H9 (cell line): ENCODE data around the gene SVOP. TPM values are rescaled to one million over a fixed set of nuclear protein-coding genes. Genes with fewer than 3 reads are reported as not detected.

ENCODE experiments used
- DNase-seq: peaks from one replicate; pipeline ENCODE4 v3.0.0-alpha.2; 2017
- H2AFZ ChIP-seq: one replicate; pipeline ENCODE4 v1.6.1; 2013; ENCODE audit warnings: mild to moderate bottlenecking, low read length, control low read depth, moderate library complexity
- H2AK5ac ChIP-seq: 2 replicates; pipeline ENCODE4 v1.6.1; 2013; ENCODE audit warnings: low read length, control low read depth, mixed read lengths; ENCODE audit not compliant: insufficient read length
- H2BK120ac ChIP-seq: one replicate; pipeline ENCODE4 v1.6.1; 2013; ENCODE audit warnings: low read depth, mild to moderate bottlenecking, low read length, control low read depth, inconsistent platforms; ENCODE audit not compliant: poor library complexity, severe bottlenecking
- H2BK12ac ChIP-seq: 2 replicates; pipeline ENCODE4 v1.6.1; 2013; ENCODE audit warnings: low read length, control low read depth, mixed read lengths, low read depth; ENCODE audit not compliant: insufficient read length
- H2BK15ac ChIP-seq: 2 replicates; pipeline ENCODE4 v1.6.1; 2013; ENCODE audit warnings: low read depth, low read length, control low read depth
- H2BK20ac ChIP-seq: one replicate; pipeline ENCODE4 v1.6.1; 2013; ENCODE audit warnings: low read depth, mild to moderate bottlenecking, low read length, control low read depth, inconsistent platforms; ENCODE audit not compliant: poor library complexity, severe bottlenecking
- H2BK5ac ChIP-seq: 2 replicates; pipeline ENCODE4 v1.6.1; 2013; ENCODE audit warnings: low read length, control low read depth, mixed read lengths; ENCODE audit not compliant: insufficient read length
- H3K14ac ChIP-seq: 2 replicates; pipeline ENCODE4 v1.6.1; 2013; ENCODE audit warnings: low read length, control low read depth; ENCODE audit not compliant: insufficient read depth
- H3K18ac ChIP-seq: 2 replicates; pipeline ENCODE4 v1.6.1; 2013; ENCODE audit warnings: low read depth, mild to moderate bottlenecking, mixed read lengths, low read length, control low read depth; ENCODE audit not compliant: insufficient read length
- H3K23ac ChIP-seq: 2 replicates; pipeline ENCODE4 v1.6.1; 2013; ENCODE audit warnings: low read length, control low read depth, mixed read lengths, low read depth; ENCODE audit not compliant: insufficient read length
- H3K23me2 ChIP-seq: 2 replicates; pipeline ENCODE4 v1.6.1; 2013; ENCODE audit warnings: low read depth, mild to moderate bottlenecking, mixed read lengths, low read length, control low read depth; ENCODE audit not compliant: insufficient read length, poor library complexity, severe bottlenecking
- H3K27ac ChIP-seq: 2 replicates; pipeline ENCODE4 v1.5.1; 2013; ENCODE audit warnings: low read length, control low read depth, mixed read lengths, low read depth; ENCODE audit not compliant: insufficient read length
- H3K27me3 ChIP-seq: 2 replicates; pipeline ENCODE4 v1.6.1; 2013; ENCODE audit warnings: low read length, control low read depth, inconsistent platforms; ENCODE audit not compliant: insufficient read depth
- H3K4ac ChIP-seq: 2 replicates; pipeline ENCODE4 v1.6.1; 2013; ENCODE audit warnings: low read depth, mild to moderate bottlenecking, control low read depth, inconsistent platforms, low read length, moderate library complexity
- H3K4me1 ChIP-seq: 2 replicates; pipeline ENCODE4 v1.6.1; 2013; ENCODE audit warnings: low read length, control low read depth, inconsistent platforms; ENCODE audit not compliant: insufficient read depth
- H3K4me2 ChIP-seq: 2 replicates; pipeline ENCODE4 v1.6.1; 2013; ENCODE audit warnings: low read length, control low read depth, mixed read lengths; ENCODE audit not compliant: insufficient read length, insufficient read depth
- H3K56ac ChIP-seq: 2 replicates; pipeline ENCODE4 v1.6.1; 2013; ENCODE audit warnings: low read depth, mild to moderate bottlenecking, mixed read lengths, low read length, control low read depth; ENCODE audit not compliant: insufficient read length
- H3K79me1 ChIP-seq: 2 replicates; pipeline ENCODE4 v1.6.1; 2013; ENCODE audit warnings: low read depth, mild to moderate bottlenecking, moderate library complexity, low read length, control low read depth, inconsistent platforms; ENCODE audit not compliant: insufficient read depth, poor library complexity, severe bottlenecking
- H3K79me2 ChIP-seq: 2 replicates; pipeline ENCODE4 v1.6.1; 2013; ENCODE audit warnings: low read length, control low read depth, inconsistent platforms; ENCODE audit not compliant: insufficient read depth
- H3K9ac ChIP-seq: 2 replicates; pipeline ENCODE4 v1.6.1; 2013; ENCODE audit warnings: low read length, control low read depth, mixed read lengths; ENCODE audit not compliant: insufficient read length; ENCODE audit errors: extremely low read depth
- H3K9me3 ChIP-seq: one replicate; pipeline ENCODE4 v1.6.1; 2013; ENCODE audit warnings: low read depth, low read length, inconsistent platforms; ENCODE audit not compliant: control insufficient read depth
- H3T11ph ChIP-seq: one replicate; pipeline ENCODE4 v1.6.1; 2013; ENCODE audit warnings: mild to moderate bottlenecking, low read length, control low read depth, inconsistent platforms
- H4K20me1 ChIP-seq: one replicate; pipeline ENCODE4 v1.6.1; 2013; ENCODE audit not compliant: control insufficient read depth, insufficient read length, insufficient read depth
- H4K5ac ChIP-seq: 2 replicates; pipeline ENCODE4 v1.6.1; 2013; ENCODE audit warnings: low read depth, mild to moderate bottlenecking, mixed read lengths, low read length, control low read depth; ENCODE audit not compliant: insufficient read length
- H4K8ac ChIP-seq: replicated peaks from 2 replicates; pipeline ENCODE4 v1.6.1; 2013; ENCODE audit warnings: low read length, control low read depth, mixed read lengths, low read depth; ENCODE audit not compliant: insufficient read length
- H4K91ac ChIP-seq: 2 replicates; pipeline ENCODE4 v1.6.1; 2013; ENCODE audit warnings: low read depth, mild to moderate bottlenecking, moderate library complexity, mixed read lengths, low read length, control low read depth; ENCODE audit not compliant: insufficient read length
- H3K27ac Mint-ChIP-seq, 3 experiments: 2 replicates in 2 of 3; 3 replicates in 1 of 3; pipeline ENCODE4 v1.8.0; 2020 to 2021; ENCODE audit warnings: mixed read lengths in 3 of 3, mild to moderate bottlenecking in 1 of 3, moderate library complexity in 1 of 3
- H3K27me3 Mint-ChIP-seq: 2 replicates; pipeline ENCODE4 v1.8.0; 2021; ENCODE audit warnings: low read depth, mild to moderate bottlenecking, moderate library complexity, mixed read lengths
- H3K36me3 Mint-ChIP-seq, 3 experiments: 2 replicates in 2 of 3; 3 replicates in 1 of 3; pipeline ENCODE4 v1.8.0; 2020 to 2021; ENCODE audit warnings: low read depth in 3 of 3, mixed read lengths in 3 of 3; ENCODE audit not compliant: insufficient read depth in 1 of 3
- H3K4me1 Mint-ChIP-seq, 2 experiments: 2 replicates each; pipeline ENCODE4 v1.8.0; 2020; ENCODE audit warnings: mixed read lengths in 2 of 2
- H3K4me3 Mint-ChIP-seq, 2 experiments: 2 replicates in 1 of 2; 3 replicates in 1 of 2; pipeline ENCODE4 v1.8.0; 2020 to 2021; ENCODE audit warnings: mild to moderate bottlenecking in 2 of 2, mixed read lengths in 2 of 2, moderate library complexity in 1 of 2
- H3K9me3 Mint-ChIP-seq, 2 experiments: 2 replicates in 1 of 2; 3 replicates in 1 of 2; pipeline ENCODE4 v1.8.0; 2020; ENCODE audit warnings: mild to moderate bottlenecking in 2 of 2, mixed read lengths in 2 of 2, moderate library complexity in 1 of 2
- WGBS: extraction: QIAGEN DNeasy Blood & Tissue Kit; methylation state at CpG from one replicate; pipeline ENCODE4 v1.1.7; 2013; ENCODE audit warnings: missing lambda C conversion rate, low lambda C conversion rate, mixed read lengths; ENCODE audit not compliant: insufficient read length; ENCODE audit errors: extremely low coverage; 5-methylcytosine and 5-hydroxymethylcytosine counted together
- total RNA-seq: library from RNA; stranded (reverse); gene quantifications from 2 replicates; pipeline ENCODE4 v1.2.1, GENCODE V29; 2021
- TF ChIP-seq, protein P1 (sequence below): fragments of 200-600 bp; sonication (generic); conservative IDR thresholded peaks from 3 replicates; pipeline ENCODE4 v1.8.0; 2021; ENCODE audit warnings: antibody characterized with exemption, mild to moderate bottlenecking

Gene SVOP
- total RNA-seq, 1 experiment from 2014 or later: 0.15 TPM

- H3K4ac ChIP-seq: no peak overlapping the region
- H4K8ac ChIP-seq: no peak overlapping the region
- no peaks in the 10 kb centered on the region for H3K27me3 ChIP-seq
- H3K18ac ChIP-seq: no peak overlapping the region
- no peaks in the 10 kb centered on the region for H4K20me1 ChIP-seq
- H3K27ac Mint-ChIP-seq: no peak overlapping the region
- no peak overlapping the region for H3T11ph ChIP-seq
- H3K23me2 ChIP-seq: no peaks in the 10 kb centered on the region
- no peak overlapping the region for H2BK12ac ChIP-seq
- no peak overlapping the region for H3K4me2 ChIP-seq
- H3K27me3 Mint-ChIP-seq: peaks cover 4% of the 10 kb centered on the region; the same call in 1 of the 2 replicates
- H2BK5ac ChIP-seq: no peak overlapping the region
- no peaks in the 10 kb centered on the region for H3K79me2 ChIP-seq
- no peaks in the 10 kb centered on the region for H3K36me3 Mint-ChIP-seq
- no peaks in the 10 kb centered on the region for H3K79me1 ChIP-seq
- H2BK20ac ChIP-seq: no peak overlapping the region
- H3K9me3 Mint-ChIP-seq: peaks cover 0 to 4% of the 10 kb centered on the region in 2 experiments; a peak in 1 of 5 replicates
- no CpG with 5 or more reads among the region's 3 CpGs for WGBS
- no peak overlapping the region for H4K91ac ChIP-seq
- H3K4me1 ChIP-seq: no peaks in the 10 kb centered on the region; the same call in 1 of the 2 replicates
- H3K9me3 ChIP-seq: no peaks in the 10 kb centered on the region
- no peak for DNase-seq
- H2AFZ ChIP-seq: peak overlapping the region; percentile 32
- no peak overlapping the region for H3K23ac ChIP-seq
- H2BK15ac ChIP-seq: no peak overlapping the region
- no peak overlapping the region for H4K5ac ChIP-seq
- no peak overlapping the region for H3K27ac ChIP-seq
- TF ChIP-seq, protein P1, sequence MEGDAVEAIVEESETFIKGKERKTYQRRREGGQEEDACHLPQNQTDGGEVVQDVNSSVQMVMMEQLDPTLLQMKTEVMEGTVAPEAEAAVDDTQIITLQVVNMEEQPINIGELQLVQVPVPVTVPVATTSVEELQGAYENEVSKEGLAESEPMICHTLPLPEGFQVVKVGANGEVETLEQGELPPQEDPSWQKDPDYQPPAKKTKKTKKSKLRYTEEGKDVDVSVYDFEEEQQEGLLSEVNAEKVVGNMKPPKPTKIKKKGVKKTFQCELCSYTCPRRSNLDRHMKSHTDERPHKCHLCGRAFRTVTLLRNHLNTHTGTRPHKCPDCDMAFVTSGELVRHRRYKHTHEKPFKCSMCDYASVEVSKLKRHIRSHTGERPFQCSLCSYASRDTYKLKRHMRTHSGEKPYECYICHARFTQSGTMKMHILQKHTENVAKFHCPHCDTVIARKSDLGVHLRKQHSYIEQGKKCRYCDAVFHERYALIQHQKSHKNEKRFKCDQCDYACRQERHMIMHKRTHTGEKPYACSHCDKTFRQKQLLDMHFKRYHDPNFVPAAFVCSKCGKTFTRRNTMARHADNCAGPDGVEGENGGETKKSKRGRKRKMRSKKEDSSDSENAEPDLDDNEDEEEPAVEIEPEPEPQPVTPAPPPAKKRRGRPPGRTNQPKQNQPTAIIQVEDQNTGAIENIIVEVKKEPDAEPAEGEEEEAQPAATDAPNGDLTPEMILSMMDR: no peak
- no peak overlapping the region for H3K4me3 Mint-ChIP-seq
- H3K9ac ChIP-seq: no peak overlapping the region
- H3K14ac ChIP-seq: no peak overlapping the region
- H2AK5ac ChIP-seq: no peak overlapping the region
- peaks cover 8% of the 10 kb centered on the region in 2 experiments for H3K4me1 Mint-ChIP-seq
- no peak overlapping the region for H2BK120ac ChIP-seq
- H3K56ac ChIP-seq: no peak overlapping the region
Measured at GRCh38 chr12:108930756-108931155, 90.1 kb downstream of the SVOP start.
